ENCODE results near the gene PNPLA7.

- TF ChIP-seq CTCF (IDR thresholded peaks at IDR 0.05) (no peak), POLR2A (IDR thresholded peaks at IDR 0.05) (no peak)
These were observed 28.7 kb downstream of the PNPLA7 start for GRCh38 chr9:137521405-137521985.
